Glutamatergic neuron (in vitro differentiated cells): ENCODE data around the gene TNFRSF4. TPM values are rescaled to one million over a fixed set of nuclear protein-coding genes. Genes with fewer than 3 reads are reported as not detected.

Experiments
- DNase-seq: peaks from one replicate; pipeline ENCODE4 v3.0.0; 2022
- H3K27ac Mint-ChIP-seq: one replicate; pipeline ENCODE4 v1.8.0; 2020; ENCODE audit warnings: mild to moderate bottlenecking, mixed read lengths, inconsistent platforms; ENCODE audit not compliant: unreplicated experiment
- H3K27me3 Mint-ChIP-seq: one replicate; pipeline ENCODE4 v1.8.0; 2020; ENCODE audit warnings: mild to moderate bottlenecking, moderate library complexity, mixed read lengths, inconsistent platforms; ENCODE audit not compliant: unreplicated experiment
- H3K36me3 Mint-ChIP-seq: one replicate; pipeline ENCODE4 v1.8.0; 2020; ENCODE audit warnings: mild to moderate bottlenecking, mixed read lengths, inconsistent platforms; ENCODE audit not compliant: unreplicated experiment
- H3K4me1 Mint-ChIP-seq: one replicate; pipeline ENCODE4 v1.8.0; 2020; ENCODE audit warnings: mild to moderate bottlenecking, low read depth, mixed read lengths, inconsistent platforms; ENCODE audit not compliant: unreplicated experiment
- H3K4me3 Mint-ChIP-seq: one replicate; pipeline ENCODE4 v1.8.0; 2020; ENCODE audit warnings: mild to moderate bottlenecking, mixed read lengths, inconsistent platforms; ENCODE audit not compliant: unreplicated experiment
- H3K9me3 Mint-ChIP-seq: one replicate; pipeline ENCODE4 v1.8.0; 2020; ENCODE audit warnings: mild to moderate bottlenecking, moderate library complexity, mixed read lengths, inconsistent platforms; ENCODE audit not compliant: unreplicated experiment
- CTCF ChIP-seq: fragments of 200-600 bp; sonication (generic); IDR thresholded peaks from one replicate; pipeline ENCODE4 v1.5.0; 2021; ENCODE audit not compliant: partially characterized antibody, unreplicated experiment
- microRNA-seq: library from miRNA; unstranded; fragments of <30 nt; microRNA quantifications from one replicate; pipeline ENCODE4, GENCODE V29; 2020; ENCODE audit not compliant: unreplicated experiment
- total RNA-seq: library from RNA; stranded (reverse); fragmentation: NEBNext Ultra II Directional; extraction: Animal tissue kit (Norgen Biotek cat#: 25700); gene quantifications from one replicate; pipeline ENCODE4 v1.2.1, GENCODE V29; 2021; ENCODE audit not compliant: unreplicated experiment

Gene TNFRSF4
- total RNA-seq, 1 donor from 2014 or later = 0.29 TPM

DNA sequence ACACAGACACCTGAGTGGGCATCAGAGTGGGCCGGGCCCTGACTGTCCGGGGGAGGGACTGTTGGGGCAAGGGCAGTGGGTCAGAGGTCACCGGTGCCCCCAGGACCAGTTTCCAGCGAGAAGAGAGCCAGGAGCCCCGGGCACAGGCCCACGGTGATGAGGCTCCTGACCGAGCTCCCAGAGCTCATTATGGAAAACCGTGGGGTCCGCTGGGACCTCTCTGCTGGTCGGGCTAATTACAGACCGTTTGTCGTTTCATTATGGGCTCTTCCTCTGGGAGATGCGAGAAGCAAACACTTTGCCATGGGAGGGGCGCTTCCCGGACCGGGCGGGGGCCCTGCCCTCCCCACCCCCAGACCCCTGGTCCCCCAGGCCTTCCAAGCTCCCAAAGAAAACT, 52.3 kb downstream of the TNFRSF4 start:
- Mint-ChIP-seq H3K9me3 (peaks cover 52% of the 10 kb centered on the region), H3K27me3 (peaks cover 53% of the 10 kb centered on the region), H3K4me3 (no peak overlapping the region), H3K36me3 (no peaks in the 10 kb centered on the region), H3K27ac (no peak overlapping the region), H3K4me1 (peaks cover 4% of the 10 kb centered on the region)
- DNase-seq = peak; percentile 78
- TF ChIP-seq CTCF = no peak

Small RNAs within 50 kb of the gene (microRNA-seq; reads per million reads assigned to microRNA genes)
- gene MIR200A = 861 reads per million, percentile 88 among the genes with 10 or more reads in this experiment
- gene MIR200B = 90.4 reads per million, percentile 73 among the genes with 10 or more reads in this experiment
- 23.2 reads per million, percentile 60 among the genes with 10 or more reads in this experiment for gene MIR429

Other genes with a start within 250 kb of the TNFRSF4 start
- 0.29 TPM for gene PLEKHN1, start 247.7 kb downstream of the TNFRSF4 start, total RNA-seq
- gene PERM1, start 232.1 kb downstream of the TNFRSF4 start, total RNA-seq = 0.32 TPM
- gene HES4, start 214.1 kb downstream of the TNFRSF4 start, total RNA-seq = 218 TPM
- gene ISG15, start 200.7 kb downstream of the TNFRSF4 start, total RNA-seq = 18.4 TPM
- 914 TPM for gene AGRN, start 194.0 kb downstream of the TNFRSF4 start, total RNA-seq
- gene RNF223, start 139.8 kb downstream of the TNFRSF4 start, total RNA-seq = not detected
- 24.5 TPM for gene C1orf159, start 98.1 kb downstream of the TNFRSF4 start, total RNA-seq
- not detected for gene TTLL10, start 40.3 kb downstream of the TNFRSF4 start, total RNA-seq
- gene TNFRSF18, start 7.6 kb downstream of the TNFRSF4 start, total RNA-seq = 3.0 TPM
- gene SDF4, start 17.8 kb upstream of the TNFRSF4 start, total RNA-seq = 89.2 TPM
- 30.0 TPM for gene B3GALT6, start 18.1 kb upstream of the TNFRSF4 start, total RNA-seq
- 9.1 TPM for gene C1QTNF12, start 32.6 kb upstream of the TNFRSF4 start, total RNA-seq
- 88.1 TPM for gene UBE2J2, start 59.7 kb upstream of the TNFRSF4 start, total RNA-seq
- 8.4 TPM for gene SCNN1D, start 66.3 kb upstream of the TNFRSF4 start, total RNA-seq
- 1,099 TPM for gene ACAP3, start 93.8 kb upstream of the TNFRSF4 start, total RNA-seq
- gene PUSL1, start 94.4 kb upstream of the TNFRSF4 start, total RNA-seq = 45.5 TPM
- gene INTS11, start 110.5 kb upstream of the TNFRSF4 start, total RNA-seq = 147 TPM
- gene CPTP, start 110.6 kb upstream of the TNFRSF4 start, total RNA-seq = 18.7 TPM
- 1.3 TPM for gene TAS1R3, start 117.1 kb upstream of the TNFRSF4 start, total RNA-seq
- gene DVL1, start 135.3 kb upstream of the TNFRSF4 start, total RNA-seq = 124 TPM
- 7.7 TPM for gene MXRA8, start 144.4 kb upstream of the TNFRSF4 start, total RNA-seq
- gene AURKAIP1, start 161.1 kb upstream of the TNFRSF4 start, total RNA-seq = 130 TPM
- gene CCNL2, start 185.2 kb upstream of the TNFRSF4 start, total RNA-seq = 394 TPM
- 98.6 TPM for gene MRPL20, start 193.1 kb upstream of the TNFRSF4 start, total RNA-seq
- gene ANKRD65, start 207.1 kb upstream of the TNFRSF4 start, total RNA-seq = 38.4 TPM
- gene VWA1, start 221.5 kb upstream of the TNFRSF4 start, total RNA-seq = 56.9 TPM
- gene ATAD3C, start 235.5 kb upstream of the TNFRSF4 start, total RNA-seq = 10.2 TPM